ENCODE results near the gene TJP1.

DNA sequence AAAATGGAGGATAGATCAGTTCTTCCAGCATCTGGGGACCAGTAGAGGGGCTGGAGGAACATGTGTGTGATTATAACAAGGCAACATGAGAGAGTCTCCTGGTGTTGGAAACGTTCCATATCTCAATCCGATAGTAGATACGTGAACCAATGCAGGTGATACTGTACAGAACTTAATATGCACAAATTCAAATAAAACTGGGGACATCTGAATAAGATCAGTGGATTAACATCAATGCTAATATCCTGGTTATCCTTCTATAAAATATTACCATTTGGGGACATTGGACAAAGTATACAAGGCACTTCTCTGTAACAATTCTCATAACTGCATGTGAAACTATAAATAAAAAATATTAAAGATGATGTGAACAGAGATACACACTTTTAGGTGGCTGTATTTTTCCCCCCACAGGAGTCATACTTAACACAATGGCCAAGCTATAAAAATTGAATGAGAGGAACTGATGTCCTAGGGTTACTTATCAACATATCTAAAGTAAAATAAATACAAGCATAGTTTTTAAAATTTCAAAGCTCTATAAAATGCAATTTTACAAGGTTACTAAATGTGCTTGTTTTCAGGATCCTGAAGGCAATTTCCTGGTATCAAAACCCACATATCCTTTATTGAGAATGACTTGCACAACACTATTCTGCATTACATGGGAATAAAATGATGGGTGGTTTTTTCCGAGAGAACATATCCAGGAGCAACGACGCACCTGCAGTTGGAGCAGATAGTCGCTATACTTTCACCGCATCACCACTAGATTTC is 31.1 kb upstream of the TJP1 start:
- TF ChIP-seq TCF4 (CRISPR knock-in tag; IDR thresholded peaks at IDR 0.05; ENCODE audit: borderline replicate concordance) (no peak), SNAI2 (CRISPR knock-in tag; IDR thresholded peaks at IDR 0.05) (no peak), ZFP30 (CRISPR knock-in tag; IDR thresholded peaks at IDR 0.05) (no peak), ZFP3 (CRISPR knock-in tag; IDR thresholded peaks at IDR 0.05) (no peak), ESRRG (CRISPR knock-in tag; IDR thresholded peaks at IDR 0.05) (no peak), CSDC2 (CRISPR knock-in tag; IDR thresholded peaks at IDR 0.05) (no peak), RARB (CRISPR knock-in tag; IDR thresholded peaks at IDR 0.05) (no peak), OSR1 (CRISPR knock-in tag; IDR thresholded peaks at IDR 0.05) (no peak), GLIS3 (CRISPR knock-in tag; IDR thresholded peaks at IDR 0.05) (no peak), ARNTL (CRISPR knock-in tag; IDR thresholded peaks at IDR 0.05; ENCODE audit: borderline replicate concordance, low read depth) (no peak)
- TF ChIP-seq, protein P1, sequence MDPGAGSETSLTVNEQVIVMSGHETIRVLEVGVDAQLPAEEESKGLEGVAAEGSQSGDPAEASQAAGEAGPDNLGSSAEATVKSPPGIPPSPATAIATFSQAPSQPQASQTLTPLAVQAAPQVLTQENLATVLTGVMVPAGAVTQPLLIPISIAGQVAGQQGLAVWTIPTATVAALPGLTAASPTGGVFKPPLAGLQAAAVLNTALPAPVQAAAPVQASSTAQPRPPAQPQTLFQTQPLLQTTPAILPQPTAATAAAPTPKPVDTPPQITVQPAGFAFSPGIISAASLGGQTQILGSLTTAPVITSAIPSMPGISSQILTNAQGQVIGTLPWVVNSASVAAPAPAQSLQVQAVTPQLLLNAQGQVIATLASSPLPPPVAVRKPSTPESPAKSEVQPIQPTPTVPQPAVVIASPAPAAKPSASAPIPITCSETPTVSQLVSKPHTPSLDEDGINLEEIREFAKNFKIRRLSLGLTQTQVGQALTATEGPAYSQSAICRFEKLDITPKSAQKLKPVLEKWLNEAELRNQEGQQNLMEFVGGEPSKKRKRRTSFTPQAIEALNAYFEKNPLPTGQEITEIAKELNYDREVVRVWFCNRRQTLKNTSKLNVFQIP (CRISPR knock-in tag; IDR thresholded peaks at IDR 0.05; ENCODE audit: borderline replicate concordance, low read depth) = no peak
- TF ChIP-seq, protein P2, sequence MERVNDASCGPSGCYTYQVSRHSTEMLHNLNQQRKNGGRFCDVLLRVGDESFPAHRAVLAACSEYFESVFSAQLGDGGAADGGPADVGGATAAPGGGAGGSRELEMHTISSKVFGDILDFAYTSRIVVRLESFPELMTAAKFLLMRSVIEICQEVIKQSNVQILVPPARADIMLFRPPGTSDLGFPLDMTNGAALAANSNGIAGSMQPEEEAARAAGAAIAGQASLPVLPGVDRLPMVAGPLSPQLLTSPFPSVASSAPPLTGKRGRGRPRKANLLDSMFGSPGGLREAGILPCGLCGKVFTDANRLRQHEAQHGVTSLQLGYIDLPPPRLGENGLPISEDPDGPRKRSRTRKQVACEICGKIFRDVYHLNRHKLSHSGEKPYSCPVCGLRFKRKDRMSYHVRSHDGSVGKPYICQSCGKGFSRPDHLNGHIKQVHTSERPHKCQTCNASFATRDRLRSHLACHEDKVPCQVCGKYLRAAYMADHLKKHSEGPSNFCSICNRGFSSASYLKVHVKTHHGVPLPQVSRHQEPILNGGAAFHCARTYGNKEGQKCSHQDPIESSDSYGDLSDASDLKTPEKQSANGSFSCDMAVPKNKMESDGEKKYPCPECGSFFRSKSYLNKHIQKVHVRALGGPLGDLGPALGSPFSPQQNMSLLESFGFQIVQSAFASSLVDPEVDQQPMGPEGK (CRISPR knock-in tag; IDR thresholded peaks at IDR 0.05; ENCODE audit: borderline replicate concordance) = no peak
- TF ChIP-seq, protein P3, sequence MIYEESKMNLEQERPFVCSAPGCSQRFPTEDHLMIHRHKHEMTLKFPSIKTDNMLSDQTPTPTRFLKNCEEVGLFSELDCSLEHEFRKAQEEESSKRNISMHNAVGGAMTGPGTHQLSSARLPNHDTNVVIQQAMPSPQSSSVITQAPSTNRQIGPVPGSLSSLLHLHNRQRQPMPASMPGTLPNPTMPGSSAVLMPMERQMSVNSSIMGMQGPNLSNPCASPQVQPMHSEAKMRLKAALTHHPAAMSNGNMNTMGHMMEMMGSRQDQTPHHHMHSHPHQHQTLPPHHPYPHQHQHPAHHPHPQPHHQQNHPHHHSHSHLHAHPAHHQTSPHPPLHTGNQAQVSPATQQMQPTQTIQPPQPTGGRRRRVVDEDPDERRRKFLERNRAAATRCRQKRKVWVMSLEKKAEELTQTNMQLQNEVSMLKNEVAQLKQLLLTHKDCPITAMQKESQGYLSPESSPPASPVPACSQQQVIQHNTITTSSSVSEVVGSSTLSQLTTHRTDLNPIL (CRISPR knock-in tag; IDR thresholded peaks at IDR 0.05; ENCODE audit: low read depth) = no peak
